Keratinocyte (primary cell): Measurements from ENCODE around the gene AP5Z1.

Experiments
- CTCF ChIP-seq, 3 experiments: IDR thresholded peaks in 1 of 3; conservative IDR thresholded peaks in 1 of 3; optimal IDR thresholded peaks in 1 of 3; 2 replicates in 2 of 3; 3 replicates in 1 of 3; pipeline versions ENCODE3 to v1.5.1; 2011; ENCODE audit warnings: low read length in 3 of 3, mild to moderate bottlenecking in 3 of 3, moderate library complexity in 2 of 3, control low read depth in 1 of 3, inconsistent platforms in 1 of 3; ENCODE audit not compliant: insufficient read depth in 2 of 3; ENCODE audit errors: extremely low read depth in 1 of 3
- EZH2 ChIP-seq: IDR thresholded peaks from one replicate; pipeline ENCODE4 v1.6.1; 2012; ENCODE audit warnings: inconsistent platforms, mild to moderate bottlenecking, low read length, moderate library complexity

GRCh38 chr7:4771737-4772136 is 3.7 kb upstream of the AP5Z1 start:
- TF ChIP-seq CTCF (optimal IDR thresholded peaks at IDR 0.05 in 1 of 3, IDR thresholded peaks at IDR 0.05 in 1 of 3, conservative IDR thresholded peaks at IDR 0.05 in 1 of 3; ENCODE audit: extremely low read depth in 1 of 3, insufficient read depth in 2 of 3, low read length in 3 of 3) (no peak), EZH2 (no peak)
